Measurements from ENCODE around the gene METTL16.

- TF ChIP-seq CTCF (conservative IDR thresholded peaks at IDR 0.05; ENCODE audit: low read depth, low read length) (no peak), POLR2A (IDR thresholded peaks at IDR 0.05; ENCODE audit: low read depth, low read length) (no peak), CEBPB (IDR thresholded peaks at IDR 0.05; ENCODE audit: low read depth, low read length) (no peak), MXI1 (IDR thresholded peaks at IDR 0.05; ENCODE audit: borderline replicate concordance, low read depth, low read length) (no peak), NFE2L2 (IDR thresholded peaks at IDR 0.05; ENCODE audit: low read depth, low read length) (no peak), RAD21 (IDR thresholded peaks at IDR 0.05; ENCODE audit: low read length) (no peak), CHD1 (IDR thresholded peaks at IDR 0.05; ENCODE audit: low read depth, low read length) (no peak), ELK1 (IDR thresholded peaks at IDR 0.05; ENCODE audit: borderline replicate concordance, low read depth, low read length) (no peak), BHLHE40 (IDR thresholded peaks at IDR 0.05; ENCODE audit: low read depth, low read length) (no peak), FOS (IDR thresholded peaks at IDR 0.05; ENCODE audit: low read depth, low read length) (no peak), SMC3 (IDR thresholded peaks at IDR 0.05; ENCODE audit: low read depth, low read length) (no peak), MAFK (IDR thresholded peaks at IDR 0.05; ENCODE audit: low read depth, low read length) (no peak), RFX5 (IDR thresholded peaks at IDR 0.05; ENCODE audit: low read depth, low read length) (no peak)
These were observed 125.1 kb downstream of the METTL16 start for GRCh38 chr17:2386400-2387085.
